IMR-90 (cell line): ENCODE measurements around the gene PFKFB1. TPM values are rescaled to one million over a fixed set of nuclear protein-coding genes. Genes with fewer than 3 reads are reported as not detected.
"Not testable (repeated sequence)": the region's sequence is repeated elsewhere in the genome, so short reads cannot be mapped to it uniquely, and the experiment has no call there.

Source experiments
- ATAC-seq: fragments of 200-7000 bp; cut with Tn5 transposase; 2 replicates; pipeline ENCODE4 v1.9.1; 2020; ENCODE audit warnings: low read depth, mild to moderate bottlenecking, moderate library complexity
- BruUV-seq: library from RNA; stranded (reverse); fragments of 400-500 nt; replicated peaks from 2 replicates; lab custom pipeline; 2021; lab: Mats Ljungman, UMichigan
- CTCF ChIA-PET: fragments of 300-600 bp; formaldehyde crosslinking; extraction: SDS; loops from one replicate; lab custom pipeline; 2021; ENCODE audit warnings: antibody characterized with exemption; lab: Yijun Ruan, JAX
- POLR2A ChIA-PET: fragments of 300-600 bp; sonication (Branson Sonifier 250); formaldehyde crosslinking; loops from one replicate; lab custom pipeline; 2022; ENCODE audit warnings: antibody characterized with exemption; ENCODE audit not compliant: unreplicated experiment; lab: Charles Lee
- DNase-seq: peaks from one replicate; pipeline ENCODE4 v3.0.0; 2013
- H2AFZ ChIP-seq: replicated peaks from 2 replicates; pipeline ENCODE3; 2013; ENCODE audit warnings: low read length, mild to moderate bottlenecking; ENCODE audit not compliant: poor library complexity
- H2AK5ac ChIP-seq: 2 replicates; pipeline ENCODE4 v1.6.1; 2013; ENCODE audit warnings: low read depth, low read length, inconsistent platforms
- H2AK9ac ChIP-seq: replicated peaks from 2 replicates; pipeline ENCODE3; 2013; ENCODE audit warnings: mild to moderate bottlenecking, low read depth, low read length, moderate library complexity; ENCODE audit not compliant: poor library complexity
- H2BK120ac ChIP-seq: 2 replicates; pipeline ENCODE4 v1.6.1; 2013; ENCODE audit warnings: low read depth, low read length, inconsistent platforms
- H2BK15ac ChIP-seq: 3 replicates; pipeline ENCODE4 v1.6.1; 2013; ENCODE audit warnings: low read depth, low read length, inconsistent platforms
- H2BK20ac ChIP-seq: 2 replicates; pipeline ENCODE4 v1.6.1; 2013; ENCODE audit warnings: low read depth, mild to moderate bottlenecking, inconsistent platforms, low read length, moderate library complexity
- H2BK5ac ChIP-seq: 2 replicates; pipeline ENCODE4 v1.6.1; 2013; ENCODE audit warnings: mild to moderate bottlenecking, low read depth, low read length, inconsistent platforms; ENCODE audit not compliant: poor library complexity, severe bottlenecking
- H3K14ac ChIP-seq: replicated peaks from 2 replicates; pipeline ENCODE4 v1.6.1; 2013; ENCODE audit warnings: low read depth, low read length, inconsistent platforms
- H3K18ac ChIP-seq: 2 replicates; pipeline ENCODE4 v1.6.1; 2013; ENCODE audit warnings: low read depth, low read length, control low read depth
- H3K23ac ChIP-seq: 2 replicates; pipeline ENCODE4 v1.6.1; 2013; ENCODE audit warnings: low read depth, low read length, inconsistent platforms
- H3K27ac ChIP-seq: 2 replicates; pipeline ENCODE4 v1.5.1; 2013; ENCODE audit warnings: mild to moderate bottlenecking, control low read depth, low read length; ENCODE audit not compliant: insufficient read depth
- H3K27me3 ChIP-seq: 2 replicates; pipeline ENCODE4 v1.6.1; 2013; ENCODE audit warnings: low read length; ENCODE audit not compliant: control insufficient read depth, insufficient read depth
- H3K36me3 ChIP-seq: 2 replicates; pipeline ENCODE4 v1.6.1; 2013; ENCODE audit warnings: low read length, mixed read lengths; ENCODE audit not compliant: control insufficient read depth, insufficient read depth
- H3K4ac ChIP-seq: 2 replicates; pipeline ENCODE4 v1.6.1; 2013; ENCODE audit warnings: low read depth, low read length, inconsistent platforms
- H3K4me1 ChIP-seq: 2 replicates; pipeline ENCODE4 v1.6.1; 2013; ENCODE audit warnings: low read length, mixed read lengths; ENCODE audit not compliant: control insufficient read depth, insufficient read depth
- H3K4me2 ChIP-seq: 2 replicates; pipeline ENCODE4 v1.6.1; 2013; ENCODE audit warnings: low read depth, mild to moderate bottlenecking, control low read depth, low read length, moderate library complexity
- H3K4me3 ChIP-seq: 2 replicates; pipeline ENCODE4 v1.5.1; 2013; ENCODE audit warnings: low read depth, mild to moderate bottlenecking, control low read depth, low read length, moderate library complexity; ENCODE audit not compliant: insufficient read depth
- H3K56ac ChIP-seq: 2 replicates; pipeline ENCODE4 v1.6.1; 2013; ENCODE audit warnings: low read length, inconsistent platforms; ENCODE audit not compliant: insufficient read depth; ENCODE audit errors: extremely low read depth
- H3K79me1 ChIP-seq, 2 experiments: 2 replicates each; pipeline ENCODE4 v1.6.1; 2013; ENCODE audit warnings: low read length in 2 of 2, inconsistent platforms in 1 of 2, low read depth in 1 of 2
- H3K9ac ChIP-seq: 2 replicates; pipeline ENCODE4 v1.6.1; 2013; ENCODE audit warnings: low read depth, low read length, control low read depth
- H3K9me1 ChIP-seq: 2 replicates; pipeline ENCODE4 v1.6.1; 2013; ENCODE audit warnings: low read length, inconsistent platforms; ENCODE audit not compliant: insufficient read depth
- H3K9me3 ChIP-seq: 2 replicates; pipeline ENCODE4 v1.6.1; 2013; ENCODE audit warnings: low read length; ENCODE audit not compliant: control insufficient read depth, insufficient read depth
- H4K20me1 ChIP-seq: 2 replicates; pipeline ENCODE4 v1.6.1; 2013; ENCODE audit warnings: low read length, inconsistent platforms; ENCODE audit not compliant: insufficient read depth
- H4K5ac ChIP-seq: 2 replicates; pipeline ENCODE4 v1.6.1; 2013; ENCODE audit warnings: mild to moderate bottlenecking, low read depth, low read length, control low read depth
- H4K8ac ChIP-seq, 2 experiments: 2 replicates each; pipeline ENCODE4 v1.6.1; 2013; ENCODE audit warnings: low read depth in 2 of 2, low read length in 2 of 2, control low read depth in 1 of 2, inconsistent platforms in 1 of 2
- H4K91ac ChIP-seq: 2 replicates; pipeline ENCODE4 v1.6.1; 2013; ENCODE audit warnings: low read depth, low read length, inconsistent platforms; ENCODE audit not compliant: insufficient read depth
- BHLHE40 ChIP-seq: fragments of 150-350 bp; IDR thresholded peaks from 2 replicates; pipeline ENCODE4 v1.6.1; 2016; ENCODE audit warnings: mild to moderate bottlenecking, low read depth, low read length
- MAZ ChIP-seq: IDR thresholded peaks from 2 replicates; pipeline ENCODE4 v1.6.1; 2012; ENCODE audit warnings: low read depth, mild to moderate bottlenecking, low read length, improper control_type of control experiment, moderate library complexity, borderline replicate concordance
- NFE2L2 ChIP-seq: fragments of 150-350 bp; IDR thresholded peaks from 2 replicates; pipeline ENCODE4 v1.6.1; 2016; ENCODE audit warnings: low read depth, mild to moderate bottlenecking, low read length
- POLR2A ChIP-seq: IDR thresholded peaks from 2 replicates; pipeline ENCODE4 v1.6.1; 2012; ENCODE audit warnings: mild to moderate bottlenecking, low read depth, low read length
- RCOR1 ChIP-seq: IDR thresholded peaks from 2 replicates; pipeline ENCODE4 v1.6.1; 2012; ENCODE audit warnings: mild to moderate bottlenecking, low read length, improper control_type of control experiment; ENCODE audit not compliant: insufficient replicate concordance
- RFX5 ChIP-seq: IDR thresholded peaks from 2 replicates; pipeline ENCODE4 v1.8.0; 2012; ENCODE audit warnings: low read depth, mild to moderate bottlenecking, low read length, moderate library complexity
- SMC3 ChIP-seq: fragments of 150-350 bp; IDR thresholded peaks from 2 replicates; pipeline ENCODE4 v1.6.1; 2016; ENCODE audit warnings: low read depth, mild to moderate bottlenecking, antibody characterized with exemption, low read length, moderate library complexity
- USF2 ChIP-seq: fragments of 150-350 bp; IDR thresholded peaks from 2 replicates; pipeline ENCODE4 v1.6.1; 2017; ENCODE audit warnings: mild to moderate bottlenecking, antibody characterized with exemption, low read length, low read depth
- WGBS, 2 experiments: methylation state at CpG; one replicate each; pipeline versions ENCODE4 v1.1.5 to v1.1.7; 2013; ENCODE audit warnings: missing lambda C conversion rate in 2 of 2; ENCODE audit not compliant: insufficient read length in 1 of 2; ENCODE audit errors: extremely low coverage in 2 of 2; 5-methylcytosine and 5-hydroxymethylcytosine counted together
- dilution Hi-C: fragments of 300-500 bp; cut with HindIII; formaldehyde crosslinking; loops from one replicate; pipeline ENCODE4 v1.14.3; 2018; ENCODE audit warnings: low sequenced_read_pairs; ENCODE audit not compliant: unreplicated experiment
- in situ Hi-C: fragments of 300-500 bp; cut with MboI; formaldehyde crosslinking; loops from 3 replicates; pipeline ENCODE4 v1.14.3; 2019; ENCODE audit warnings: low sequenced_read_pairs, inconsistent platforms, mixed read lengths
- intact Hi-C: fragments of 100-400 bp; cut with micrococcal nuclease; formaldehyde crosslinking; loops from 2 replicates; pipeline ENCODE4 v1.10.0; 2022
- polyA plus RNA-seq, 3 experiments: library from polyadenylated mRNA; depleted of rRNA; stranded (reverse); fragments of >200 nt; gene quantifications; 2 replicates each; pipeline ENCODE4 v1.2.3, GENCODE V29; 2012; ENCODE audit warnings: low replicate concordance in 1 of 3
- total RNA-seq: library from RNA; depleted of rRNA; stranded (reverse); fragments of >200 nt; gene quantifications from 2 replicates; pipeline ENCODE4 v1.2.3, GENCODE V29; 2012

PFKFB1 gene
- total and polyA plus RNA-seq, 2 of the 4 experiments (the other 2 are of a cell fraction): under 0.01 to 0.15 TPM

GRCh38 chrX:54991706-54992105 is 2.3 kb downstream of the PFKFB1 start:
- Histone ChIP-seq H3K14ac (no peak overlapping the region), H3K9me3 (no peaks in the 10 kb centered on the region), H3K36me3 (no peaks in the 10 kb centered on the region), H4K91ac (no peak overlapping the region), H3K79me1 (no peaks in the 10 kb centered on the region), H3K56ac (no peak overlapping the region), H2BK120ac (no peak overlapping the region), H3K4me2 (no peak overlapping the region), H2BK5ac (no peak overlapping the region), H3K9me1 (no peaks in the 10 kb centered on the region), H3K4ac (no peak overlapping the region), H2AFZ (no peak overlapping the region), H3K4me3 (no peak overlapping the region), H4K20me1 (no peaks in the 10 kb centered on the region), H4K8ac (no peak overlapping the region), H2AK5ac (no peak overlapping the region), H3K9ac (no peak overlapping the region), H3K4me1 (no peaks in the 10 kb centered on the region), H3K27ac (no peak overlapping the region), H3K27me3 (peaks cover 13% of the 10 kb centered on the region), H2BK20ac (no peak overlapping the region), H4K5ac (no peak overlapping the region), H2AK9ac (no peak overlapping the region), H2BK15ac (no peak overlapping the region), H3K18ac (no peak overlapping the region), H3K23ac (no peak overlapping the region)
- CTCF ChIA-PET: no interaction called here
- dilution Hi-C loops (no loop called here), intact Hi-C loops (no loop called here), in situ Hi-C loops (no loop called here)
- ATAC-seq (no peak), DNase-seq (no peak)
- WGBS, 2 experiments: no CpG with 5 or more reads among the region's 2 CpGs
- POLR2A ChIA-PET: no interaction called here
- BruUV-seq: no TSS peak
- TF ChIP-seq BHLHE40: no peak
- no peak for TF ChIP-seq RCOR1
- TF ChIP-seq SMC3: no peak
- no peak for TF ChIP-seq POLR2A
- TF ChIP-seq MAZ: no peak
- TF ChIP-seq USF2: no peak
- no peak for TF ChIP-seq NFE2L2
- no peak for TF ChIP-seq RFX5

GRCh38 chrX:54983306-54983705 is 10.7 kb downstream of the PFKFB1 start:
- H3K4me3 ChIP-seq, H4K5ac ChIP-seq, H3K4me2 ChIP-seq, DNase-seq, H3K36me3 ChIP-seq, H3K23ac ChIP-seq, CTCF ChIA-PET, H3K4ac ChIP-seq, H3K27me3 ChIP-seq, in situ Hi-C loops, H2BK120ac ChIP-seq, H3K9ac ChIP-seq, H2BK5ac ChIP-seq, H2AK5ac ChIP-seq, H3K79me1 ChIP-seq, H3K14ac ChIP-seq, BruUV-seq, H2BK15ac ChIP-seq, H3K18ac ChIP-seq, POLR2A ChIA-PET, H3K9me3 ChIP-seq, H4K20me1 ChIP-seq, H2AK9ac ChIP-seq, H3K9me1 ChIP-seq, H2BK20ac ChIP-seq, dilution Hi-C loops, H3K4me1 ChIP-seq, ATAC-seq, H3K56ac ChIP-seq, H4K91ac ChIP-seq, H2AFZ ChIP-seq, H3K27ac ChIP-seq, H4K8ac ChIP-seq: not testable (repeated sequence)
- WGBS, 2 experiments: no CpG with 5 or more reads among the region's 2 CpGs
- intact Hi-C loops: loop anchor here (10.0 kb wide), 1 partner anchor 89 kb away; no protein-coding TSS in a partner anchor
